A549 (cell line): ENCODE results near the gene TMC5.

ENCODE experiments used
- POLR2AphosphoS2 ChIP-seq: conservative IDR thresholded peaks from 2 replicates; pipeline ENCODE4 v1.6.1; 2012; ENCODE audit warnings: low read length, improper control_type of control experiment, inconsistent platforms
- ZC3H11A ChIP-seq: fragments of 450-650 bp; IDR thresholded peaks from 2 replicates; pipeline ENCODE4 v1.6.1; 2014; ENCODE audit warnings: antibody characterized with exemption, mild to moderate bottlenecking
- TF ChIP-seq, protein P1 (sequence below): fragments of >200 bp; sonication (Bioruptor Twin); formaldehyde crosslinking; IDR thresholded peaks from 3 replicates; pipeline ENCODE4 v1.5.1; 2016

GRCh38 chr16:19521471-19522396 lies 104.1 kb downstream of the TMC5 start, which contains the start of gene GDE1:
- TF ChIP-seq POLR2AphosphoS2 (no peak), ZC3H11A (no peak)
- TF ChIP-seq, protein P1, sequence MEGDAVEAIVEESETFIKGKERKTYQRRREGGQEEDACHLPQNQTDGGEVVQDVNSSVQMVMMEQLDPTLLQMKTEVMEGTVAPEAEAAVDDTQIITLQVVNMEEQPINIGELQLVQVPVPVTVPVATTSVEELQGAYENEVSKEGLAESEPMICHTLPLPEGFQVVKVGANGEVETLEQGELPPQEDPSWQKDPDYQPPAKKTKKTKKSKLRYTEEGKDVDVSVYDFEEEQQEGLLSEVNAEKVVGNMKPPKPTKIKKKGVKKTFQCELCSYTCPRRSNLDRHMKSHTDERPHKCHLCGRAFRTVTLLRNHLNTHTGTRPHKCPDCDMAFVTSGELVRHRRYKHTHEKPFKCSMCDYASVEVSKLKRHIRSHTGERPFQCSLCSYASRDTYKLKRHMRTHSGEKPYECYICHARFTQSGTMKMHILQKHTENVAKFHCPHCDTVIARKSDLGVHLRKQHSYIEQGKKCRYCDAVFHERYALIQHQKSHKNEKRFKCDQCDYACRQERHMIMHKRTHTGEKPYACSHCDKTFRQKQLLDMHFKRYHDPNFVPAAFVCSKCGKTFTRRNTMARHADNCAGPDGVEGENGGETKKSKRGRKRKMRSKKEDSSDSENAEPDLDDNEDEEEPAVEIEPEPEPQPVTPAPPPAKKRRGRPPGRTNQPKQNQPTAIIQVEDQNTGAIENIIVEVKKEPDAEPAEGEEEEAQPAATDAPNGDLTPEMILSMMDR = no peak
